A673 (cell line): ENCODE results near the gene JOSD1.

ENCODE experiments used
- EZH2 ChIP-seq: fragments of 200-600 bp; sonication (generic); IDR thresholded peaks from 2 replicates; pipeline ENCODE4 v1.6.1; 2017; ENCODE audit warnings: borderline replicate concordance, low read depth, mild to moderate bottlenecking, mixed read lengths, antibody characterized with exemption, low read length; ENCODE audit not compliant: poor library complexity, severe bottlenecking
- TF ChIP-seq, protein P1 (sequence below): fragments of 300-800, 200-600 bp; sonication (generic); conservative IDR thresholded peaks from 2 replicates; pipeline ENCODE4 v1.5.1; 2017; ENCODE audit warnings: low read depth, mild to moderate bottlenecking, antibody characterized with exemption, low read length, moderate library complexity, mixed read lengths

DNA sequence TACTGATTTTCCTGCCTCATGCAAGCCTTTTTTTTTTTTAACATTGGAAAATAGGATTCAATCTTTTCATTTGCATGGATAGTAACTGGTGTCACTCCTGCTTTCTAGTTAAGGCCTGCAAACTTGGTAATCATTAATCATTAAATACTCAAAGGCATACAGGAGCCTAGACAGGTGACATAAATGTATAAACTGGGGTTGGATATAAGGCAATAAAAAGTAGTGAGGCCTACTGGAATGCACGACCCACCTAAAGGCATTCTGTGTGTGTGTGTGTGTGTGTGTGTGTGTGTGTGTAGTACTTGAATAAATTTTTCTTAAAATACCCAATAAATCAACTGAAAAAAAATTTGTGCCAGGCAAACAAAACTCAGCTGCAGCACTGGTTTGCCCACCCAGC is 11.1 kb downstream of the JOSD1 start:
- TF ChIP-seq, protein P1, sequence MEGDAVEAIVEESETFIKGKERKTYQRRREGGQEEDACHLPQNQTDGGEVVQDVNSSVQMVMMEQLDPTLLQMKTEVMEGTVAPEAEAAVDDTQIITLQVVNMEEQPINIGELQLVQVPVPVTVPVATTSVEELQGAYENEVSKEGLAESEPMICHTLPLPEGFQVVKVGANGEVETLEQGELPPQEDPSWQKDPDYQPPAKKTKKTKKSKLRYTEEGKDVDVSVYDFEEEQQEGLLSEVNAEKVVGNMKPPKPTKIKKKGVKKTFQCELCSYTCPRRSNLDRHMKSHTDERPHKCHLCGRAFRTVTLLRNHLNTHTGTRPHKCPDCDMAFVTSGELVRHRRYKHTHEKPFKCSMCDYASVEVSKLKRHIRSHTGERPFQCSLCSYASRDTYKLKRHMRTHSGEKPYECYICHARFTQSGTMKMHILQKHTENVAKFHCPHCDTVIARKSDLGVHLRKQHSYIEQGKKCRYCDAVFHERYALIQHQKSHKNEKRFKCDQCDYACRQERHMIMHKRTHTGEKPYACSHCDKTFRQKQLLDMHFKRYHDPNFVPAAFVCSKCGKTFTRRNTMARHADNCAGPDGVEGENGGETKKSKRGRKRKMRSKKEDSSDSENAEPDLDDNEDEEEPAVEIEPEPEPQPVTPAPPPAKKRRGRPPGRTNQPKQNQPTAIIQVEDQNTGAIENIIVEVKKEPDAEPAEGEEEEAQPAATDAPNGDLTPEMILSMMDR: no peak
- TF ChIP-seq EZH2: no peak
